PC-9 (cell line): Measurements from ENCODE around the gene MAML3. TPM values are rescaled to one million over a fixed set of nuclear protein-coding genes. Genes with fewer than 3 reads are reported as not detected.

Experiments used
- BruUV-seq: library from RNA; stranded (reverse); fragments of 400-500 nt; replicated peaks from 2 replicates; lab custom pipeline; 2021; lab: Mats Ljungman, UMichigan
- CTCF ChIA-PET: fragments of 300-600 bp; sonication (Branson Sonifier 250); formaldehyde crosslinking; loops from one replicate; lab custom pipeline; 2022; ENCODE audit warnings: antibody characterized with exemption; lab: Charles Lee
- POLR2A ChIA-PET: fragments of 300-600 bp; sonication (Branson Sonifier 250); formaldehyde crosslinking; loops from one replicate; lab custom pipeline; 2022; ENCODE audit warnings: antibody characterized with exemption; ENCODE audit not compliant: unreplicated experiment; lab: Charles Lee
- DNase-seq, 2 experiments: peaks; one replicate each; pipeline versions ENCODE4 v3.0.0 to v3.0.0-alpha.2; 2015 to 2022; ENCODE audit warnings: mixed read lengths in 1 of 2
- H2AFZ ChIP-seq: fragments of 200-600 bp; sonication (generic); 2 replicates; pipeline ENCODE4 v1.8.1; 2017; ENCODE audit warnings: antibody characterized with exemption
- H3F3A ChIP-seq: fragments of 200-600 bp; sonication (generic); 2 replicates; pipeline ENCODE4 v1.8.1; 2017; ENCODE audit warnings: antibody characterized with exemption, mild to moderate bottlenecking, low read depth; ENCODE audit not compliant: insufficient read depth
- H3K27ac ChIP-seq: fragments of 200-600 bp; sonication (generic); 2 replicates; pipeline ENCODE4 v1.6.1; 2016; ENCODE audit warnings: mixed run types
- H3K27me3 ChIP-seq: fragments of 200-600 bp; sonication (generic); 2 replicates; pipeline ENCODE4 v1.6.1; 2016; ENCODE audit warnings: low read depth, mixed run types; ENCODE audit not compliant: insufficient read depth
- H3K36me3 ChIP-seq: fragments of 200-600 bp; sonication (generic); 2 replicates; pipeline ENCODE4 v1.6.1; 2016; ENCODE audit warnings: low read depth, mixed run types
- H3K4me1 ChIP-seq: fragments of 200-600 bp; sonication (generic); replicated peaks from 2 replicates; pipeline ENCODE4 v1.6.1; 2016; ENCODE audit warnings: mixed run types; ENCODE audit not compliant: insufficient read depth
- H3K4me2 ChIP-seq: fragments of 200-600 bp; sonication (generic); 2 replicates; pipeline ENCODE4 v1.6.1; 2017; ENCODE audit warnings: mixed run types
- H3K4me3 ChIP-seq: fragments of 200-600 bp; sonication (generic); 2 replicates; pipeline ENCODE4 v1.6.1; 2016; ENCODE audit warnings: mixed run types
- H3K79me2 ChIP-seq: fragments of 200-600 bp; sonication (generic); 2 replicates; pipeline ENCODE4 v1.6.1; 2017; ENCODE audit warnings: low read depth, mixed run types
- H3K9me2 ChIP-seq: fragments of 200-600 bp; sonication (generic); 2 replicates; pipeline ENCODE4 v1.8.1; 2017; ENCODE audit warnings: mild to moderate bottlenecking; ENCODE audit not compliant: insufficient read depth
- H3K9me3 ChIP-seq: fragments of 200-600 bp; sonication (generic); 2 replicates; pipeline ENCODE4 v1.8.1; 2016; ENCODE audit warnings: low read depth; ENCODE audit not compliant: insufficient read depth
- H4K20me1 ChIP-seq: fragments of 200-600 bp; sonication (generic); 2 replicates; pipeline ENCODE4 v1.8.1; 2017; ENCODE audit not compliant: insufficient read depth
- CTCF ChIP-seq: fragments of 200-600 bp; sonication (generic); conservative IDR thresholded peaks from 2 replicates; pipeline ENCODE4 v1.6.1; 2017; ENCODE audit warnings: mixed run types, antibody characterized with exemption, mild to moderate bottlenecking, moderate library complexity
- EZH2 ChIP-seq: fragments of 200-600 bp; sonication (generic); IDR thresholded peaks from 2 replicates; pipeline ENCODE4 v1.8.0; 2017; ENCODE audit warnings: antibody characterized with exemption, low read depth
- intact Hi-C: fragments of 100-400 bp; cut with micrococcal nuclease; formaldehyde crosslinking; loops from one replicate; pipeline ENCODE4 v1.10.0; 2022; ENCODE audit not compliant: unreplicated experiment
- total RNA-seq: library from RNA; stranded (reverse); gene quantifications from 2 replicates; pipeline ENCODE4 v1.2.3, GENCODE V29; 2021

The MAML3 gene
- total RNA-seq, 1 experiment from 2014 or later: 15.2 TPM

GRCh38 chr4:140136509-140136908, 17.5 kb downstream of the MAML3 start:
- Histone ChIP-seq H3K27ac (peak overlapping the region; percentile 99), H3K9me3 (no peaks in the 10 kb centered on the region), H3K9me2 (no peaks in the 10 kb centered on the region), H3K4me1 (peaks cover 95% of the 10 kb centered on the region), H3F3A (peaks cover 59% of the 10 kb centered on the region), H3K36me3 (0 out of 2 replicates have a peak, but pooled peaks cover 4% of the 10 kb centered on the region), H3K79me2 (peaks cover 84% of the 10 kb centered on the region), H3K4me2 (peak overlapping the region; percentile 86), H4K20me1 (no peaks in the 10 kb centered on the region), H2AFZ (no peak overlapping the region), H3K4me3 (peak overlapping the region; percentile 50; the same call in 1 of the 2 replicates), H3K27me3 (no peaks in the 10 kb centered on the region)
- intact Hi-C loops: no loop called here
- DNase-seq: peak in 1 of 2 experiments; percentile 81
- ChIA-PET POLR2A (interaction anchor here (0.8 to 1.1 kb wide), 3 partner anchors 14 to 68 kb away, joined by 4 to 6 read pairs (median 4); no protein-coding TSS in a partner anchor), CTCF (no interaction called here)
- TF ChIP-seq EZH2: no peak
- no peak for TF ChIP-seq CTCF
- no TSS peak for BruUV-seq

- no peak for TF ChIP-seq CTCF
- TF ChIP-seq EZH2: no peak
- BruUV-seq: no TSS peak
- peaks cover 61% of the 10 kb centered on the region for H3F3A ChIP-seq
- H4K20me1 ChIP-seq: no peaks in the 10 kb centered on the region
- peaks cover 82% of the 10 kb centered on the region for H3K79me2 ChIP-seq
- ChIA-PET POLR2A (no interaction called here), CTCF (interaction anchor here (0.7 kb wide), 1 partner anchor 51 kb away, joined by 3 read pairs; no protein-coding TSS in a partner anchor)
- H3K4me1 ChIP-seq: peaks cover 94% of the 10 kb centered on the region
- peak overlapping the region; percentile 99 for H3K27ac ChIP-seq
- H3K9me2 ChIP-seq: no peaks in the 10 kb centered on the region
- 0 out of 2 replicates have a peak, but pooled peaks cover 4% of the 10 kb centered on the region for H3K36me3 ChIP-seq
- H3K9me3 ChIP-seq: no peaks in the 10 kb centered on the region
- peak overlapping the region; percentile 86 for H3K4me2 ChIP-seq
- H2AFZ ChIP-seq: no peak overlapping the region
- no peak for DNase-seq
- H3K27me3 ChIP-seq: no peaks in the 10 kb centered on the region
- no peak overlapping the region for H3K4me3 ChIP-seq
- intact Hi-C loops: no loop called here
Measured at GRCh38 chr4:140135529-140136088, 18.4 kb downstream of the MAML3 start.

DNA sequence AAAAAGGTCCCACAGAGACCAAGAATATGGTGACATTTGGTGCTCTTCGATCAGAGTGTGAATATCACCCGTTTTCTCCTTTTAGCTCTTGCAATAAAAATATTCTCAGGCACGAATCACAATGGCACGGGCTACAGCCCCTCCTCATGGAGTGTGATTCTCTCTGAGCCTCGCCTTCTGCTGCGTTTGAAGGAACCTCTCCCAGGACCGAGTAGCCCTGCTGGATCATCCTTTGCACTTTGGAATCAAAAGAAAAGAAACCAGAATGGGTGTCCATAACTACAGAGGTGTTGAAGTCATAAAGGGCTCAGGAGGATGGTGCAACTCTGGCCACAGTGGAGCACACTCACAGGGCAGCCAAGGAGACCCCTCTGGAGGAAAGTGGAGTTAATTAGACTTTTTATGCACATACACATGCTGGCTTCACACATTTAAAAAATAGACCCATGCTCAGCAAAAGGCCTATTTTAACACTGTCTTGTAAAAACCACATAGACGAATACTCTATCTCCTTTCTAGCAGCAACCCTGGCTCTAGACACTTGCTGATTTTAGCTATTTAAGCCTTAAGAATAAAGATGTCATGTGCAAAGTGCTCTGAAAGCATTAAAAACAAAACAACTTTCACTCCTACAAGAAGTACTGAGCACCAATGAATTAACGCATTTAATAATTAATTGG, 19.1 kb downstream of the MAML3 start:
- H3K9me2 ChIP-seq: no peaks in the 10 kb centered on the region
- TF ChIP-seq CTCF (no peak), EZH2 (no peak)
- H3K79me2 ChIP-seq: peaks cover 80% of the 10 kb centered on the region
- intact Hi-C loops: no loop called here
- no peaks in the 10 kb centered on the region for H3K9me3 ChIP-seq
- H3F3A ChIP-seq: peaks cover 66% of the 10 kb centered on the region
- ChIA-PET POLR2A (no interaction called here), CTCF (interaction anchor here (0.7 kb wide), 1 partner anchor 51 kb away, joined by 3 read pairs; no protein-coding TSS in a partner anchor)
- no peak for DNase-seq
- H3K27me3 ChIP-seq: no peaks in the 10 kb centered on the region
- H3K4me1 ChIP-seq: peaks cover 97% of the 10 kb centered on the region
- peak overlapping the region; percentile 99 for H3K27ac ChIP-seq
- H3K36me3 ChIP-seq: 0 out of 2 replicates have a peak, but pooled peaks cover 4% of the 10 kb centered on the region
- no peak overlapping the region for H3K4me3 ChIP-seq
- H4K20me1 ChIP-seq: no peaks in the 10 kb centered on the region
- no peak overlapping the region; the same call in 1 of the 2 replicates for H3K4me2 ChIP-seq
- no TSS peak for BruUV-seq
- no peak overlapping the region for H2AFZ ChIP-seq
